Fibroblast of peridontal ligament (primary cell): ENCODE results near the gene UBR3.
"Not testable (repeated sequence)": the region's sequence is repeated elsewhere in the genome, so short reads cannot be mapped to it uniquely, and the experiment has no call there.

ENCODE experiments used
- DNase-seq: peaks from one replicate; pipeline ENCODE4 v3.0.0-alpha.2; 2010; ENCODE audit errors: extremely low read depth

Gene UBR3

DNA sequence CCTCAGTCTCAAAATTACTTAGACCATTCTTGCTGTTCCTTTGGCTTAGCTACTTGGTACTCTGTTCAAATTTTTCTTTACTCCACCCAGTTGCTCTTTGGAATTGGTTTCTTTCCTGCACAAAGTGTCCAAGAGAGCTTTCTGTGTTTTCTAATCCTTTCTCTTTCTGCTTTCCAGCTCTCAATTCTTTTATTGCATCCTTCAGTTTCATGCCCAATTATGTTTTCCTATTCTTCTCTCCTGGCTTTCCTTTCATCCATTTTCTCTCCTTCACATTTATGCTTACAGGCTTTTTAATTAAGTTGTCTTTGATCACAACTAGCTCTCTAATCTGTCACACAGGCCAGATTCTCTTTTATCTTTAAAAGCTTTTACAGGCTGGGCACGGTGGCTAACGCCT, 38.2 kb downstream of the UBR3 start:
- no peak for DNase-seq

DNA sequence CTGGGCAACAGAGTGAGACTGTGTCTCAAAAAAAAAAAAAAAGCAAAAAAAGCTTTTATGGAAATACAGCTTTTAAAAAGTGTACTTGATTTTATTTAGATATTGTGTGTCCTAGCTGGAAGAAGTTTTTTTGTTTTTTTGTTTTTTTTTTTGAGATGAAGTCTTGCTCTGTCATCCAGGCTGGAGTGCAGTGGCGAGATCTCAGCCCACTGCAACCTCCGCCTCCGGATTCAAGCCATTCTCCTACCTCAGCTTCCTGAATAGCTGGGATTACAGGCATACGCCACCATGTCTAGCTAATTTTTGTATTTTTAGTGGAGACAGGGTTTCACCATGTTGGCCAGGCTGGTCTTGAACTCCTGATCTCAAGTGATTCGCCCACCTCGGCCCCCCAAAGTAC, 39.0 kb downstream of the UBR3 start:
- not testable (repeated sequence) for DNase-seq

DNA sequence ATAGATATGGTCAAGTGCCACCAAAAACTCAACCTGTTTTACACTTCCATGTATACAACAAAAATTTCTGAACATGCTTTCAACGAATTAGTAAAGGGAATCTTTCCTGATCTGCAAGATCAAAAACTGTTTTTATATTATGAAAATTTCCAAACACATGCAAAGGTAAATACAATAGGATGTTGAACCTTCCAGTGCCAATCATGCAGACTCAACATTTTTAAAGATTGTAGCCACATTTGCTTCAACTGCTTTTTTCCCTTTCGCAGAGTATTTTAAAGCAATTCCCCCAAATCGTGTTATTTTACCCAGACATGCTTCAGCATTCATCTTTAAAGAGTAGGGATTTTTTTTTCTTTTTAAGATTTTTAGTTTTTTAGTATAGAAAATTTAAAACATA, 40.3 kb downstream of the UBR3 start:
- no peak for DNase-seq

DNA sequence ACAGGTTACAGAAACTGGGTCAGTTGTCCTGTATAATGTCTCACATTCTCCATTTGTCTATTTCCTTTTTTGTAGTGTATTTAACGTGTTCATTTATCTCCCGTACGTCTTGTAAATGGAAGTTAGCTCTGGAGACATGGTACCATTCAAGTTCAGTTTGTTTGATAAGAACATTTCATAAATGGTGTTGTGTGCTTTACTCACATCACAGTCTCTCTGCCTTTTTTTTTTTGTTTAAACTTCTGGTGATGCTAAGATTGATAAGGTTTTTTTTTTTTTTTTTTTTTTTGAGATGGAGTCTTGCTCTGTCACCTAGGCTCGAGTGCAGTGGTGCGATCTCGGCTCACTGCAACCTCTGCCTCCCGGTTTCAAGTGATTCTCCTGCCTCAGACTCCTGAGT, 41.7 kb downstream of the UBR3 start:
- no peak for DNase-seq

DNA sequence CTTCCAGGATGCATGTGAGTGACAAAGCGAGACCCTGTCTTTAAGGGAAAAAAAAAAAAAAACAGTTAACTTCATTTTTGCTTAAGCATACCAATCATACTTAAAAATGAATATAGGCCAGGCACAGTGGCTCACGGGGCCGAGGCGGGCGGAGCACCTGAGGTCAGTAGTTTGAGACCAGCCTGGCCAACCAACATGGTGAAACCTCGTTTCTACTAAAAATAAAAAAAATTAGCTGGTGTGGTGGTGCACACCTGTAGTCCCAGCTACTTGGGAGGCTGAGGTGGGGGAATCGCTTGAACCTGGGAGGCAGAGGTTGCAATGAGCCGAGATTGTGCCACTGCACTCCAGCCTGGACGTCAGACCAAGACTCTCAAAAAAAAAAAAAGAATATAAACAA, 44.1 kb downstream of the UBR3 start:
- DNase-seq: not testable (repeated sequence)

DNA sequence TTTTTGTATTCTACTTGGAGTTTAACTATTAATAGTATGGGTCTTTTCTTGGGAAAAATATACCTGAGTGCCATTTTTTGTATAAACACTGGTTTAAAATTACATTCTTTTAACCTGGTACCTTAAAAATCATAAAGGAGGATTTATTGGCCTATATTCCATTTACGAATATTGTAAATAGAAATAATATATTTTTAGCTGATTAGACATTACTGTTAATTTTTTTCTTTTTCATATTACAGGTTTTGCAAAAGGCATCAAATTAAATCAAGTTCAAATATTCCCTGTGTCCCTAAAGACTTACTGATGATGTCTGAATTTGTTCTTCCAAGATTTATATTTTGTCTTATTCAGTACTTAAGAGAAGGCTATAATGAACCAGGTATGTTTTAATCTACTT, 44.7 kb downstream of the UBR3 start:
- DNase-seq: no peak

DNA sequence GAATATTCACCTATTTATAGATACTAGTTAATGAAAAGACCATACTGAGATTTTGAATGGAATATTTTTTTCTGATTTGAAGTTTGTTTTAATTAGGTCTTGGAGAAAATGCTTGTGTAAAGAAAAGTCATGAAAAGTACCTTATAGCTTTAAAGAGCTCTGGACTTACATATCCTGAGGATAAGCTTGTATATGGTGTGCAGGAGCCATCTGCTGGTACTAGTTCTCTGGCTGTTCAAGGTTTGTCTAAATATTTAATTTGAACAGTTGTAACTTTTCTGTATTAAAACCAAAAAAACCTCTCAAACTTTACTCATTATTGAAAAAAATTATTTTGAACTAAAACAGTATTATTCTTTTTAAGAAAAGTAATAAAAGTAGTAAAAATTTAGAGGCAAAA, 50.1 kb downstream of the UBR3 start:
- DNase-seq: peak; percentile 60

DNA sequence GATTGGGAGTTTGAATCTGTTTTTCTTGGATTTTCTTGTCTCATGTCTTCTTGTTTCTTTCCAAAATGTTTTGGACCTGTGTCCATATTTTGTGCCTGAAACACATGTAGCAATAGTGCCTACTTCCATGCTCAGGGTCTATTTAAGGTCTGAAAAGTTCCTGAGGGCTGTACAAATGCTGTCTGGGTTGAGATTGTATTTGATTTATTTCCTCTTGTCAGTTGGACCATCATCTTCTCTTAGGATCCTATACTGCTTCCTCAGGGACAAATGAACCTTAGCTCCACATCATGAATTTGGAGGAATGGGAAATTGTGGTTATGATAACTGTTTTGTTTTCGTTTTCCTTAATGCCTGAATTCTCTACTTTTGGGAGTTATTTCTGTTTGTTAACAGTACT, 59.9 kb downstream of the UBR3 start:
- DNase-seq: no peak

DNA sequence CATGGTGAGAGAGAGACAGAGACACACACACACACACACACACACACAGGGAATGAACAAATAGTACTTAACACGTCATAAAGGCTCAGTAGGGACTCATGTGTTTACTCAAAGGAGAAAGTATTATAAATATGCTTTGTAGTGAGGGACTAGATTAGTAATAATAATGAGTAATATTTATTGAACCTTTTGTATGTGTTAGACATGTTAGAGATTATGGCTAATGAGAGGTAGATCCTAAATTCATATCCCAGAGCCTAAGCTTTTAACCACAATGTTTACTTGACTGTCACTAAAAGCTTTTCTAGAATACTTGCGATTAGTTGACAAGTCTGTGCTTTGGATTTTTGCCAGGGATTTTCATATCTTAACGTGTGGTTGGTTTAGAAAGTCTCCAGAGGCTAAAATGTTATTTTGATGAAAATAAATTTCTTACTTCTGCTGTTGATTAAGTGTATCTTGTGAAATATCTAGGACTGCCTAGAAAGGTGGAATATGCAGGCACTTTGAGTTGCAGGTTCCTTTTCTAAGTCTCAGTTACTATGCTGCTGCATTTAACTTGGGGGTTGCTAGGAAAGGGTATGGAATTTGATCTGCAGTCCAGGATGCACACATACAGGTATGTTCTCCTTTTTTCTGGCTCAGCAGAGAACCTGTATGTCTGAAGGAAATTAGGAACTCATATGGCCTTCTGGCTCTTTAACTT, 64.5 kb downstream of the UBR3 start:
- DNase-seq: peak; percentile 32

DNA sequence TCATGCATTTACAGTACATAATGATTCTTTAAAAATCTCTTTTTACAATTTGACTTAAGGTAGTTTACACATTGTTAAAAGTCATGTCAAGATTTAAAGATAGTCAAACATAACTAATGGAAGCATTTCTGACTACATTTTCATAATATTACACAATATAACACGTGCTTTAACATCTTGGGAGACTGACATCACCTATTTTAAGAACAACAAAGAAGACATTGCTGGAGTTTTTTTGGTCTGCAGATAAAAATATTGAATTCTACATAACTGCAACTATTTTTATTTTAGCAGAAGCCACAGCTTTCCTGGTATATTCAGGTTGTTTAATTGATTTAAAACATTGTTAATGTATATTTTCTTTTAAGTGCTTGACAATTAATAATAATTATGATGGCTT, 65.7 kb downstream of the UBR3 start:
- no peak for DNase-seq

DNA sequence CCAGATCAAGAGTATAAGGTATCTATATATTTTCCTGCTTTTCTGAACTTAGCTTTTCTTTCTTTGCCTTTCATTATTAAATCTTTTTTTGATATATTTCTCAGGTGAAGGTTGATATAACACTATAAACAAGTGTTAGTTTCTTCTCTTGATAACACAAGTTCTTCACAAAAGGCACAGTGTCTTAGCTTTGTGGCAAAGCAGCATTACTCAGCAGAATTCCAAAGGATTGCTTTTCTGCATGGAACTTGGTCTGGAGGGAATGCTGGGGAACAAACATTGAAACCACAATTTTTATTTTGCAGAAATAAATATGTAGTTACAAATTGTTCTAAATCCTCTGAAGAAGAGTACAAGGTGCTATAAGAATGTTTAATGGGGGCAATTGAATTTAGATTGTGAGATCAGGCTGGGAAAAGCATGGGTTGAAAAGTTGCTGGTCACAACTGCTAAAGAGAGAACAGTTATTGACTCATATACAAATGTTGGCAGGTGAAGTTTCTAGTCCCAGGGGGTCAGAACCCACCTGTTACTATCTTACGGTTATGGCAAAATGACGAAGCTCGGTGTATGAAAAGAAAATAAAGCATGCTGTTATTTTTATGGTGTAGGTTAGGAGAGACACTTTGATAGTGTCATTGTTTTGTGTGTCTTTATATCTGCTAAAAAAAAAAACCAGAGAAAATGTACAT, 68.2 kb downstream of the UBR3 start:
- peak; percentile 69 for DNase-seq

DNA sequence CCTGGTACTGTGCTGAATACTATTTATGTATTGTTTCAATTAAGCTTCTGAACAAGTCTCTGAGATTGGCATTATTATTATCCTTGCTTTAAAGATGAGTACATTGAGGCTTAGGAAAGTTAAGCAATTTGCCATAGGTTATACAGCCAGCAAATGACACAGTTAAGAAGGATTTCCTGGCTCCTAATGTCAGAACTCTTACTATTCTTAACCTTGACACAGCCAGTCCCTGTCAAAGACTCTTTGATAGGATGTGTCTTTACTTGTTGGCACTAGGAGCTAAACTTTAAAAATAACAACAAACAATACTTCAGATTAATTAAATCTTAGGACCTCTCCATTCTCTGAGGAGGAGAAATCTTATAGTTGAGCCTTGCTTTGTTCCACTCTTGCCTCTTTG, 70.6 kb downstream of the UBR3 start:
- DNase-seq: no peak

DNA sequence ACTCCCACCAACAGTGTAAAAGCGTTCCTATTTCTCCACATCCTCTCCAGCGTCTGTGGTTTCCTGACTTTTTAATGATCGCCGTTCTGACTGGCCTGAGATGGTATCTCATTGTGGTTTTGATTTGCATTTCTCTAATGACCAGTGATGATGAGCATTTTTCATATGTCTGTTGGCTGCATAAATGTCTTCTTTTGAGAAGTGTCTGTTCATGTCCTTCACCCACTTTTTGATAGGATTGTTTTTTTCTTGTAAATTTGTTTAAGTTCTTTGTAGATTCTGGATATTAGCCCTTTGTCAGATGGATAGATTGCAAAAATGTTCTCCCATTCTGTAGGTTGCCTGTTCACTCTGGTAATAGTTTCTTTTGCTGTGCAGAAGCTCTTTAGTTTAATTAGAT, 72.8 kb downstream of the UBR3 start:
- not testable (repeated sequence) for DNase-seq

DNA sequence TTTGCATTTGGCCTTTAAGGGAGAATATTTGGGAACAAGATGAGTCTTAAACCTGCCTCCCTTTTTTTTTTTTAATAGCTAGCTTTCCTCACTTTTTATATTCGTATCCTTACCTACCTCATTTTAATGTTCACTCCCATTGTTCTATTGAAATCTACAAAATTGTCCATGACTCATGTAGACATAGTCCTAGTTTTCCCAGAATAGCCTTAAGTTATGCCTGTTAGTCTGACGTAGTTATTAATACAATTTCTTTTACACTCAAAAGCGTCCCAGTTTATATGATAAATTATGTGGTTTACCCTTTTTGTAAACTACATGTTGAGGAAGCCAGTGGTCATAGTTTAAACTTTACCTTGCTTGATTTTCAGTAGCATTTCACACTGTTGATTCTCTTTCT, 73.4 kb downstream of the UBR3 start:
- no peak for DNase-seq

DNA sequence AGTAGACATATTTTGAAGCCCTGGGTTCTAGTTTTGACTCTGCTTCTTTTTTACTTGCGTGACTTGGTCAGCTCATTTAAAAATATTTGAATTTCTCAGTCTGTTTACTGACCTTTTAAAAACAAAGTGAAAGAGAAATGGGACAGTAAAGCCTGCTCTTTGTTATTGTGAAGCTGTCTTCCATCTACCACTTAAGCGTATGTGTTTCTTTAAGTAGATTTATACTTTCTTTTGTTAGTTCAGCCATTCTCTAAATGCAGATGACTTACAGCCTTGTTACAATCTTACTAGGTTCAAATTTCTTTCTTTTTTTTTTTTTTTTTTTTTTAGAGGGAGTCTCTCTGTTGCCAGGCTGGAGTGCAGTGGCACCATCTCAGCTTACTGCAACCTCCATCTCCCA, 79.5 kb downstream of the UBR3 start:
- DNase-seq: no peak

DNA sequence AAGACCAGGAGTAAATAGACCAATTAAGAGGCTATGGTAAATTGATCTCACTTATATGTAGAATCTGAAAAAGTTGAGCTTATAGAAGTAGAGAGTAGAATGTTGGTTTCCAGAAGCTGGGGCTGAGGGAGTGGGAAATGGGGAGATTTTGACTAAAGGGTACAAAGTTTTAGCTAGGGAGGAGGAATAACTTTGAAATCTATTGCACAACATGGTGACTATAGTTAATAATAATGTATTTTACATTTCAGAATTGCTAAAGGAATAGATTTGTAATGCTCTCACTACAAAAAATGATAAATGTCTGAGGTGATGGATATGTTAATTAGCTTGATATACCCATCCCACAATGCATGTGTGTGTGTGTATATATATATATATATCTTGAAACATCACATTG, 82.1 kb downstream of the UBR3 start:
- no peak for DNase-seq

DNA sequence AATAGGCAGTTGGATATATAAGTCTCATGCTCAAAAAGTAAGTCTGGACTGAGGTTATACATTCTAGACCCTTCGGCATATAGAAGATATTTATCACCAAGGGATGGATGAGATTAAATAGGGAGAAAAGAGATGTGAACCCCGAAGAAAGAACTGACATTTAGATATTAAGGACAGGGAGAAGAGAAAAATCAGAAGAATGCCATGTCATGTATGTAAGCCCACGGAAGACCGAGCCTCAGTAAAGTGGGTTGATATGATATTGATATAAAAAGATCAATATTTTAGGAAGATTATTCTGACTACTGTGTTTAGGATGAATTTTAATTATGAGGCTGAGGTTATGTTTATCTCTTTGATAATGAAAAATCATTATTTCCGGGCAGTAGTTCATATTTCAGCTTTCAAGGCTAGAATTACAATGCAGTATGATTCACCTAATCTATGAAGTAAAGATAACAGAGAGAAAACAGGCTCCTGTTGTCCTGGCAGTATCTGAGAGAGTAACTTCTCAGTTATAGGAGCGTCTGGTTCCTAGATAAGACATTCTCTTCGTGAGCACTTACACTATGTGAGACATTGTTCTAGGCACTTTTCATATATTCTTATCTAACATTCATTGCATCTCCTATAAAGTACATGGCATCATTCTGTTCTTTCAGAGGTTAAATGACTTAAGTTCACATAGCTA, 83.0 kb downstream of the UBR3 start:
- no peak for DNase-seq

DNA sequence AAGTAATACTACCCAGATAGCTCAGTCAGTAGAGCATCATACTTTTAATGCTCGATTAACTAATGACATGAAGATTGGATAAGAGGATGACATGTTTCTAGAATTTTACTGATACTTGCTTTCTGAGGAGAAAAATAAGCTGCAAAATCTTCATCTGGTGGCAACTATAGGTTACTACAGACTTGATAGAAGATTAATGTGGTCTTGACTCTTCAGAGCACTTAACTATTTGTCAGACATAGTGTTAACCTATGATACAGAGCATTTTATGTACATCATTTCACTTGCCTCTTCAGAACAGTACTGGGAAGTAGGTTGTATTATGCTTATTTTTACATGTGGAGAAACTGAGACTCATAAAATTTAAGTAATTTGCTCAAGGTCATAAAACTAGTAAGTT, 83.9 kb downstream of the UBR3 start:
- no peak for DNase-seq

DNA sequence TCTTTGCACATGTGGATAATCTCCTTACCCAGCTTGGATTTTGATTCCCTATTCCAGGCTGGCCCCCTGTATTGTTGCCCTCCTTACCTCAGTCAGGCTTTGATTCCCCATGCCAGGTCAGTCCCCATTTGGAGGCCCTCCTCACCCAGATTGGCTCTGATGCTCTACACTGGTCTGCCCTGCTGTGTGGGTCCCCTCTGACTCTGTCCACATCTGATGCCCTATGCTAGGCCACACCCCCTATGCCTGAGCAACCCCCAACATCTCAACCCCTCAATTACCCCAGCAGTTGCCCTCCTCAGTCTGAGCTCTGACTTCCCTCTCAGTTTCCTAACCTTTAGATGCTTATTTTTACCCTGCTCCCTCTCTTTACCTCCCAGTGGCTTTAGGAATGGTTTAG, 89.4 kb downstream of the UBR3 start:
- DNase-seq: no peak

DNA sequence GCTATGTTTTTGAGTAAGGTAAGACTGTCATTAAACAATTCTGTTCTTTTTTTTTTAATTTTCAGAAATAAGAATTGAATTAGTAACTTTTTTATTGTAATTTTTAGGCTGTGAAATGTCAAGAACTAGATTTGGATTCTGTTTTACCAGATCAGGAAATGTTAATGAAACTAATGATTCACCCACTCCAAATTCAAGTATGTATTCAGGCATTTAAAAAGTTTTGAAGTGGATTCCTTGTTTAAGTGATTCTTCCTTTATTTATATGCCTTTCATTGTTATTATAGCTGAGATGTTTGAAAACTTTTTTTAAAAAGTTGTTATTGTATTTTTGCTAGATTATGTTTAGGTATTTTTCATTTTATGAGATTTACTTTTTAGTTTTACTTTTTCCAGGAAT, 96.7 kb downstream of the UBR3 start:
- DNase-seq: no peak

DNA sequence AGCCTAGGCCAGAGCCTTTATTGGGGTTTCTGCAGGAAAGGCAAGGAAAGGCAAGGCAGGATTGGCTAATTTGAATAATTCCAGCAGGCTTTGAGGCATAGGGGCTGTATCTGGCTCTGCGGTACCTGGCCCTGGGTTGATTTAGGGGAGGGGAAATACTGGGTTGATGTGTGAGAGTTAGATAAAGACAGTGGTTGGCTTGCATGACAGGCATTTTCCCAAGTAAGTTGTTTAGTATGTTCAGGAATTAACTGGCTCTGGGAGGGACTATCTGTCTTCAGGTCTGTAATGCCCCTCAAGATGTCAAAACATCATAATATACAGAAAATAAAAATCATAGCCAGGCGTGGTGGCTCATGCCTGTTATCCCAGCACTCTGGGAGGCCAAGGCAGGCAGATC, 98.7 kb downstream of the UBR3 start:
- no peak for DNase-seq

DNA sequence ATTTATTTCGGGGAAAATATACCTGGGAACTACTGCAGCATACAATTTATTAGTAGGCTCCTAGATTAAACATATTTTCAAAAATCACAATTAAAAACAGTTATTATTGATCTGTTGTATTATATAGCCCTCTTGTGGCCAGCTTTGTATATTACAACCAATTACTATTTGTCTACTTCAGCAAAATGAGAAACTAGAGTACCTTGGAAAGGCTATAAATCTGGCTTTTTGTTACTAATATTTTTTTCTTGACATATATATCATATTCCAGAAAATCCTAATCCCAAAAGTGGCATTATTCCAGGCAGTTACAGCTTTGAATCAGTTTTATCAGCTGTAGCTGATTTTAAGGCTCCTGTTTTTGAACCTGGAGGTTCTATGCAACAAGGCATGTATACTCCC, 101.2 kb downstream of the UBR3 start:
- DNase-seq: peak; percentile 84

DNA sequence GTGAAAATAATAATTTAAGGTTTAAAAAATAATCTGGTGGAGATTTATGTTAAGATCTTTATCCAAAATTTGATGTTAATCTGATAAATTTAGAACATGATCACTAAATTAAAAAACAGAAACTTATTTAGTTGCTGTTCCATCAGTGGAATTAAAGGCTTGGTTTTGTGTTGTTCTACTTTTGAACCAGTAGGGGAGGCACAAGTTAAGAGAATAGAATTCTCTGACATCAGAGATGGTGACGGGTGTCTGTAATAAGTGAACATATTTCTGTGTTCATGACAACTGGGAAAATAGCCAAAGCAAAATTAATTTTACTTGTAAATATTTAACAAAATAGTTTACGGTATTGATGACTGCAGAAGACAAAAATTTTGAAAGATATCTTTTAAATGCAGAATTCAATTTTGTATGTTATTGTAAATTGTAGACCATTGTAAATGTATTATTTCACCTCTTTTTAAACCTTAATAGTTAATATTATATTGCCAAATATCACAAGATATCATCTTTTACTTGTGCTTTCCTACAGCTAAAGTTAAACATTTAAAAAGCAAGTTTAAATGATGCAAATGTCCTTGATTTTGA, 106.0 kb downstream of the UBR3 start:
- DNase-seq: peak; percentile 63
